Ecto neural progenitor cell (in vitro differentiated cells): ENCODE measurements around the gene DOCK8.

ENCODE experiments used
- DNase-seq: peaks from one replicate; pipeline ENCODE4 v3.0.0-alpha.2; 2018; ENCODE audit warnings: low spot score

Gene DOCK8

GRCh38 chr9:459491-460444 is 245.1 kb downstream of the DOCK8 start:
- no peak for DNase-seq

- DNase-seq = no peak
Measured at GRCh38 chr9:462121-462520, 247.5 kb downstream of the DOCK8 start.

- DNase-seq = no peak
Measured at GRCh38 chr9:462606-463005, 247.9 kb downstream of the DOCK8 start.

GRCh38 chr9:463455-464171 is 248.9 kb downstream of the DOCK8 start:
- no peak for DNase-seq

GRCh38 chr9:466747-467146 is 252.1 kb downstream of the DOCK8 start:
- DNase-seq = no peak

GRCh38 chr9:468766-469426 is 254.2 kb downstream of the DOCK8 start:
- DNase-seq = no peak

GRCh38 chr9:469672-470551 is 255.2 kb downstream of the DOCK8 start:
- DNase-seq = peak; percentile 97

GRCh38 chr9:470552-471194 is 256.0 kb downstream of the DOCK8 start:
- DNase-seq = no peak

GRCh38 chr9:471320-471719 is 256.7 kb downstream of the DOCK8 start:
- no peak for DNase-seq

GRCh38 chr9:472479-473075 is 257.9 kb downstream of the DOCK8 start:
- no peak for DNase-seq

GRCh38 chr9:477193-477592 is 262.5 kb downstream of the DOCK8 start:
- DNase-seq = no peak

- no peak for DNase-seq
Measured at GRCh38 chr9:479304-479970, 264.8 kb downstream of the DOCK8 start.

GRCh38 chr9:479971-480350 is 265.3 kb downstream of the DOCK8 start:
- DNase-seq = no peak

- no peak for DNase-seq
Measured at GRCh38 chr9:482739-483138, 268.1 kb downstream of the DOCK8 start.

- no peak for DNase-seq
Measured at GRCh38 chr9:486156-486555, 271.5 kb downstream of the DOCK8 start.

GRCh38 chr9:487429-487828 is 272.8 kb downstream of the DOCK8 start:
- no peak for DNase-seq

GRCh38 chr9:488448-488847 is 273.8 kb downstream of the DOCK8 start:
- DNase-seq = no peak

GRCh38 chr9:489198-490197 is 274.8 kb downstream of the DOCK8 start:
- DNase-seq = no peak

GRCh38 chr9:494764-495163 is 280.1 kb downstream of the DOCK8 start:
- DNase-seq = no peak
